HEK293T (cell line): Measurements from ENCODE around the gene PXDN.
"Not testable (repeated sequence)": the region's sequence is repeated elsewhere in the genome, so short reads cannot be mapped to it uniquely, and the experiment has no call there.

ENCODE experiments used
- CTCF ChIA-PET: fragments of 350-600 bp; formaldehyde crosslinking; extraction: SDS; loops from one replicate; lab custom pipeline; 2021; ENCODE audit warnings: antibody characterized with exemption, inconsistent platforms; lab: Yijun Ruan, JAX
- POLR2A ChIA-PET: fragments of 350-600 bp; formaldehyde crosslinking; extraction: SDS; loops from one replicate; lab custom pipeline; 2020; ENCODE audit warnings: antibody characterized with exemption, inconsistent platforms; lab: Yijun Ruan, JAX
- DNase-seq: peaks from one replicate; pipeline ENCODE4 v3.0.0; 2012; ENCODE audit warnings: mixed read lengths; ENCODE audit errors: extremely low spot score
- ARNT ChIP-seq: fragments of 450-650 bp; IDR thresholded peaks from 2 replicates; pipeline ENCODE4 v1.6.1; 2017; ENCODE audit warnings: mild to moderate bottlenecking
- BHLHE40 ChIP-seq: fragments of 450-650 bp; IDR thresholded peaks from 2 replicates; pipeline ENCODE4 v1.6.1; 2016; ENCODE audit warnings: mild to moderate bottlenecking, moderate library complexity, borderline replicate concordance
- CTBP1 ChIP-seq: fragments of 450-650 bp; IDR thresholded peaks from 2 replicates; pipeline ENCODE4 v1.6.1; 2016; ENCODE audit warnings: borderline replicate concordance
- ELF4 ChIP-seq: fragments of 450-650 bp; IDR thresholded peaks from 2 replicates; pipeline ENCODE4 v1.6.1; 2017; ENCODE audit warnings: antibody characterized with exemption
- FOXA1 ChIP-seq: fragments of 450-650 bp; IDR thresholded peaks from 2 replicates; pipeline ENCODE4 v1.6.1; 2016; ENCODE audit warnings: mild to moderate bottlenecking
- FOXK2 ChIP-seq: fragments of 450-650 bp; IDR thresholded peaks from 2 replicates; pipeline ENCODE4 v1.6.1; 2016; ENCODE audit warnings: mild to moderate bottlenecking
- FOXM1 ChIP-seq: fragments of 450-650 bp; IDR thresholded peaks from 2 replicates; pipeline ENCODE4 v1.6.1; 2017; ENCODE audit warnings: mild to moderate bottlenecking, borderline replicate concordance
- HDGF ChIP-seq: fragments of 450-650 bp; IDR thresholded peaks from 2 replicates; pipeline ENCODE4 v1.6.1; 2017; ENCODE audit warnings: antibody characterized with exemption, borderline replicate concordance
- L3MBTL2 ChIP-seq: fragments of 450-650 bp; conservative IDR thresholded peaks from 2 replicates; pipeline ENCODE4 v1.6.1; 2016; ENCODE audit warnings: mild to moderate bottlenecking
- LEF1 ChIP-seq: fragments of 450-650 bp; IDR thresholded peaks from 2 replicates; pipeline ENCODE4 v1.6.1; 2017; ENCODE audit warnings: mild to moderate bottlenecking, borderline replicate concordance
- NFRKB ChIP-seq: fragments of 450-650 bp; IDR thresholded peaks from 2 replicates; pipeline ENCODE4 v1.6.1; 2016; ENCODE audit warnings: mild to moderate bottlenecking, moderate library complexity
- SP1 ChIP-seq: fragments of 450-650 bp; IDR thresholded peaks from 2 replicates; pipeline ENCODE4 v1.6.1; 2017
- SUZ12 ChIP-seq: fragments of 450-650 bp; IDR thresholded peaks from 2 replicates; pipeline ENCODE4 v1.6.1; 2016; ENCODE audit warnings: mild to moderate bottlenecking
- TARDBP ChIP-seq: fragments of 450-650 bp; IDR thresholded peaks from 2 replicates; pipeline ENCODE4 v1.6.1; 2016
- ZNF384 ChIP-seq: fragments of 450-650 bp; IDR thresholded peaks from 2 replicates; pipeline ENCODE4 v1.6.1; 2016
- TF ChIP-seq, protein P1 (sequence below): fragments of 450-650 bp; IDR thresholded peaks from 2 replicates; pipeline ENCODE4 v1.6.1; 2016

PXDN gene

DNA sequence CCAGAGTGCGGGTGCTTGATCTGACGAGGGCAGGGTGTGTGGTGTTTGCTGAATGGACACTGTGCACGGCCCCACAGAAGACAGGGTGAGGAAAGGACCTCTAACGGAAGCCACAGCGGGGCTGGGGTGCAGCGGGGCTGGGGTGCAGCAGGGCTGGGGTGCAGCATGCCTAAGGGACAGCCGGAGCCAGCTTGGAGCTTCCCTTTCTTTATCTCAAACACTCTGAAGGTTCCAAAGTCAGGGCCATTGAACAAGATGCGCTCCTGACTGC, 35.0 kb downstream of the PXDN start:
- CTCF ChIA-PET = no interaction called here
- TF ChIP-seq SP1 (no peak), TARDBP (no peak), NFRKB (no peak), FOXA1 (no peak), ZNF384 (no peak), CTBP1 (no peak), HDGF (no peak), SUZ12 (no peak), ELF4 (no peak), FOXM1 (no peak), ARNT (no peak), L3MBTL2 (no peak)
- TF ChIP-seq, protein P1, sequence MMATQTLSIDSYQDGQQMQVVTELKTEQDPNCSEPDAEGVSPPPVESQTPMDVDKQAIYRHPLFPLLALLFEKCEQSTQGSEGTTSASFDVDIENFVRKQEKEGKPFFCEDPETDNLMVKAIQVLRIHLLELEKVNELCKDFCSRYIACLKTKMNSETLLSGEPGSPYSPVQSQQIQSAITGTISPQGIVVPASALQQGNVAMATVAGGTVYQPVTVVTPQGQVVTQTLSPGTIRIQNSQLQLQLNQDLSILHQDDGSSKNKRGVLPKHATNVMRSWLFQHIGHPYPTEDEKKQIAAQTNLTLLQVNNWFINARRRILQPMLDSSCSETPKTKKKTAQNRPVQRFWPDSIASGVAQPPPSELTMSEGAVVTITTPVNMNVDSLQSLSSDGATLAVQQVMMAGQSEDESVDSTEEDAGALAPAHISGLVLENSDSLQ = no peak
- POLR2A ChIA-PET = no interaction called here
- DNase-seq = no peak

DNA sequence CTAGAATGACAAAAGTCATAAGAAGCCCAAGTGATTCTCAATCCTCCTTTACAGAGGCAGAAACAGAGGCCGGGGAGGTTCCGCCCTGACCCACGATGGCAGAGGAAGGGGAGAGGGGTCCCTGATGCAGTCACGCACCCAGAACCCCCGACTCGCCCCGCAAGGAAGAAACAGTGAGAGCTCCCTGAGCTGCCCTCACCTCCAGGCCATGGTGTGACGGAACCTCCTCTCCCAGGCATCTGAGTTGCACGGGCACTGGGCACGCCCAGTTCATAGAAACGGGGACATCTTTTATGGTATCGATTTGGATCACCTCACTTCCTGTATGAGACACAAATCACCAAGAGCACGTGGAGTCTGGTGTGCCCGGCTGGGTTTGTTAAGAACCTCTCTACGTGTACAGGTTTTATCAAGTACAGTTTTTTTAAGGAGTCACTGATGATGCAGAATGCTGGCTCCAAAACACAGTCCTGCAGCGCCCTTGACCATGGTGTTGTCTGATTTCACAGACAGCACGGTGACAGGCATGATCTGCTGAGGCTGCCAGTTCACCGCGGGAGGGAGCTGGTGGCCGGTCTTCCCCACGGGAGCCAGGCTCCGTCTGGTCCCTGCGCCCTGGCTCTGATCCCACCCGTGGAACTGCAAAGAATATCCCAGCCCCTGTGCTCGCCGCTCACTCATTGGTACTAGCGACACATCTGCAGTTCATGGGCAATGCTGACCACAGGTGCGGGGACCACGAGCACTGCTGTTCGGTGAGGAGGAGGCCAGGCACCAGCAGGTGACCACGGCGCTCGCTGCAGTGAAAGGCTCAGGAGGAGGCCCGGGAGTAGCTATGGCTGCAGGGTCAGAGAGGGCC, 35.6 kb downstream of the PXDN start:
- TF ChIP-seq HDGF = no peak
- TF ChIP-seq TARDBP = no peak
- TF ChIP-seq, protein P1 = no peak
- no peak for TF ChIP-seq FOXM1
- TF ChIP-seq ZNF384 = no peak
- no peak for TF ChIP-seq SP1
- no peak for TF ChIP-seq CTBP1
- TF ChIP-seq SUZ12 = no peak
- TF ChIP-seq ELF4 = no peak
- TF ChIP-seq BHLHE40 = no peak
- TF ChIP-seq LEF1 = no peak
- no peak for TF ChIP-seq ARNT
- no peak for TF ChIP-seq NFRKB
- no peak for TF ChIP-seq L3MBTL2
- TF ChIP-seq FOXA1 = no peak
- TF ChIP-seq FOXK2 = no peak
- POLR2A ChIA-PET = no interaction called here
- no peak for DNase-seq
- CTCF ChIA-PET = no interaction called here

DNA sequence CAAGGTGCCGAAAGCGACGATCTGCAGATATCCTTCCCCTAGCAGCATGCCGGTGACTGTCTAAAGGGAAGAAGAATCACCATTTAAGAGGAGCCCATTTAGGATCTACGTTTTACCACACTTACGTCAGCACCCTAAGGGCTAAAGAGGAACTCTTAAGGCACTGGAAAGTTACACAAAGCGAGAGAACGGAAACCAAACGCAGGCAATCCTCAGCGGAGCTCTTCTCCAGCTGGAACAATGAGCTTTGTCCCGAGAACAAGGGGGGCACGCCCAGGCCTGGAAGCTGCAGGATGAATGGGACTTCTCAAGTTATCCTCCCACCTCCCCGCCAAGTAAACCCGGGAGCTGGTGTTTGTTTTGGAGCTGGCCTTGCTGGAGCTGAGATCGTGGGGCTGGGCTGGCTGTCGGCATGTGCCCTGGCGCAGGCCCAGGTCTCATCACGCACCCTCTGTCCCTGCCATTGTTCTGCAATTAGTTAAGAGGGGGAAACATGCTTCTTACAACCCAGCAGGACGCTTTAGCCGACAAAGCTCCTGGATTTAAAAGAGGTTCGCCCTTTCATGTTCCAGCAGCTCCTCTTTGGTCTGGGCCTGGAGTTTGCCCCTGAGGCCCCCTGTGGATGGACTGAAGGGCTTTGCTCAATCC, 36.4 kb downstream of the PXDN start:
- POLR2A ChIA-PET = no interaction called here
- no peak for DNase-seq
- CTCF ChIA-PET = no interaction called here
- no peak for TF ChIP-seq L3MBTL2
- no peak for TF ChIP-seq TARDBP

DNA sequence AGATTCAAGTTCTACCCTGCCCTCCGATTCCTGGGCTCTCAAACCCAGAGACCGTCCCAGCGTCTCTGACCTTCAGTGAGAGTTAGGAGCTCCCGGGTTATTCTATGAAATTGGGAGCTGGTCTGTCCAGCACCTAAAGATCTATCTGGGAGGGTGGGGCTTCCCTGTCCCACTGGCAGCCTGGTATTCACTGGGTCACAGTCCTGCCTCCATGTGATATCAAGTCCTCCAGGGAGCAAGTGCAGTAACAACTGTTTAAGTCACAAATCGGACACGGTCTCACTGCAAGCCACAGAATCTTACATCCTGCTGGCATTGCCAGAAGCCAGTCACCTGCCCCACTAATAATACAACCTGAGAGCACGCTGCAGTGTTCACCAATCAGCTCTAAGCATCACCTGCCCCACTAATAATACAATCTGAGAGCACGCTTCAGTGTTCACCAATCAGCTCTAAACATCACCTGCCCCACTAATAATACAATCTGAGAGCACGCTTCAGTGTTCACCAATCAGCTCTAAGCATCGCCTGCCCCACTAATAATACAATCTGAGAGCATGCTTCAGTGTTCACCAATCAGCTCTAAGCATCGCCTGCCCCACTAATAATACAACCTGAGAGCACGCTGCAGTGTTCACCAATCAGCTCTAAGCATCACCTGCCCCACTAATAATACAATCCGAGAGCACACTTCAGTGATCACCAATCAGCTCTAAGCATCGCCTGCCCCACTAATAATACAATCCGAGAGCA, 38.0 kb downstream of the PXDN start:
- POLR2A ChIA-PET, DNase-seq, CTCF ChIA-PET: not testable (repeated sequence)

DNA sequence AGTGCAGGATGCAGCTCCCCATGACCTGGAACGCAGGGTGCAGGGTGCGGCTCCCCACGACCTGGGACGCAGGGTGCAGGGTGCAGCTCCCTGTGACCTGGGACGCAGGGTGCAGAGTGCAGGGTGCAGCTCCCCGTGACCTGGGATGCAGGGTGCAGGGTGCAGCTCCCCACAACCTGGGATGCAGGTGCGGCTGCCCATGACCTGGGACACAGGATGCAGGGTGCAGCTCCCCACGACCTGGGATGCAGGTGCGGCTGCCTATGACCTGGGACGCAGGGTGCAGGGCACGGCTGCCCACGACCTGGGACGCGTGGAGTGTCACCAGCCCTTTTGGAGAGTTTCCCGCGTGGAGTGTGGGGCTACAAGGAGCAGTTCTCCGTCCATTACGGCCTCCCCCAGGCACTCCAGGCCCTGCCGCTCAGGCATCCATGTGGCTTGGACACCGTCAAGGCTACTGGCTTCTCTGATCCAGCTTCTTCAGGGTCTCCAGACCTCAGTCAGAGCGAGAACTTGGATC, 38.7 kb downstream of the PXDN start:
- DNase-seq = no peak
- POLR2A ChIA-PET = no interaction called here
- CTCF ChIA-PET = no interaction called here
- TF ChIP-seq FOXK2 (no peak), LEF1 (no peak), L3MBTL2 (no peak), ELF4 (no peak), FOXM1 (no peak)

DNA sequence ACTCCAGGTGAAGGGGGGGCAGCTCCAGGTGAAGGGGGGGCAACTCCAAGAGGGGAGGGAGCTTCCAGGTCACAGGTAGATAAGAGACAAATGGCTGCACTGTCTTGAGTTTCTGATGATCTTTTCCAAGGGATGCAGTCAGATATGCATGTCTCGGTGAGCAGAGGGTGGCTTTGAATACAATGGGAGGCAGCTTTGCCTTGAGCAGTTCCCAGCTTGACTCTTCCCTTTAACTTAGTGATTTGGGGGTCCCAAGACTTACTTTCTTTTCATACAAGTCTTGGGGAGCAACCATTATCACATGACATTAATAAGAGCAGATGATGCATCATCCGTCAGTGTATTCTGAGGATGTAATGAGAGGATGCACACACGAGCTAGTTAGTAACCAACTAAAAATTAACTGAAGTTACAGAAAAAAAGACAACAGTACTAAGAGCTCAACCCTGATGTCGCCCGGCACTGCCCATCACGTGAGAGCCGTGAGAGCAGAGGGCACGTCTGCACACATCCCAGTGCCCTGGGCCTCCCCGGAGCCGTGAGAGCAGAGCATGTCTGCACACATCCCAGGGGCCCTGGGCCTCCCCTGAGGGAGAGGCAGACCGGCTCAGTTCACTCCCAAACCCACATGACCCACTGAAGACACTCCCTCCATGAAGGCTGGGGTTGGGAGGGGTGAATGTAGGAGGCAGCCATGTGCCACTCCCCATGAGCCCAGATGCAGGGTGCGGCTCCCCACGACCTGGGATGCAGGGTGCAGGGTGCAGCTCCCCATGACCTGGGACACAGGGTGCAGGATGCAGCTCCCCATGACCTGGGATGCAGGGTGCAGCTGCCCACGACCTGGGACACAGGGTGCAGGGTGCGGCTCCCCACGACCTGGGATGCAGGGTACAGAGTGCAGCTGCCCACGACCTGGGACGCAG, 39.4 kb downstream of the PXDN start:
- POLR2A ChIA-PET = no interaction called here
- CTCF ChIA-PET = no interaction called here
- no peak for DNase-seq

DNA sequence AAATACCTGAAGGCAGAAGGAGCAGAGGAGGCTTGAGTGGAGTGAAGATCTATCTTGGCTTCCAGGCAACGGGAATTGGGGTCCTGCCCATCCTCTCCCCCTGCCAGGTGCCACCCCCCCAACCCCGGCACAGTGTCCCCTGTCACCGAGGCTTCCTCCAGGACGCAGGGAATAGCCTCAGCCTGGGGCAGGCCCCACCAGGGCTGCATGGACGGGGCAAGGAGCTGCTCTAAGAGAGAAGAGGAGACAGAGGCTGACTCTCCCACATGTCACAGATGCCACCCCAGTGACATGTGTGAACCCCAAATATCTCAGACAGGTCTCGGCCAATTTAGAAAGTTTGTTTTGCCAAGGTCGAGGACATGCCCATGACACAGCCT, 42.1 kb downstream of the PXDN start:
- ChIA-PET CTCF (interaction anchor here (0.6 kb wide), 1 partner anchor 826 kb away, joined by 3 read pairs; no protein-coding TSS in a partner anchor), POLR2A (no interaction called here)
- TF ChIP-seq SP1 = no peak
- no peak for TF ChIP-seq ZNF384
- no peak for TF ChIP-seq L3MBTL2
- no peak for DNase-seq

More for the DNA sequence above, 39.4 kb downstream of the PXDN start:
- TF ChIP-seq HDGF = no peak
